Stimulated activated CD4-positive, alpha-beta T cell treated with anti-CD3 and anti-CD28 coated beads, Interleukin-4, amount 100 ng/mL, for 4 hours (primary cell): ENCODE results near the gene LRRN1.

ENCODE experiments used
- DNase-seq, 2 experiments: peaks; one replicate each; pipeline ENCODE4 v3.0.0-alpha.2; 2020

Gene LRRN1

DNA sequence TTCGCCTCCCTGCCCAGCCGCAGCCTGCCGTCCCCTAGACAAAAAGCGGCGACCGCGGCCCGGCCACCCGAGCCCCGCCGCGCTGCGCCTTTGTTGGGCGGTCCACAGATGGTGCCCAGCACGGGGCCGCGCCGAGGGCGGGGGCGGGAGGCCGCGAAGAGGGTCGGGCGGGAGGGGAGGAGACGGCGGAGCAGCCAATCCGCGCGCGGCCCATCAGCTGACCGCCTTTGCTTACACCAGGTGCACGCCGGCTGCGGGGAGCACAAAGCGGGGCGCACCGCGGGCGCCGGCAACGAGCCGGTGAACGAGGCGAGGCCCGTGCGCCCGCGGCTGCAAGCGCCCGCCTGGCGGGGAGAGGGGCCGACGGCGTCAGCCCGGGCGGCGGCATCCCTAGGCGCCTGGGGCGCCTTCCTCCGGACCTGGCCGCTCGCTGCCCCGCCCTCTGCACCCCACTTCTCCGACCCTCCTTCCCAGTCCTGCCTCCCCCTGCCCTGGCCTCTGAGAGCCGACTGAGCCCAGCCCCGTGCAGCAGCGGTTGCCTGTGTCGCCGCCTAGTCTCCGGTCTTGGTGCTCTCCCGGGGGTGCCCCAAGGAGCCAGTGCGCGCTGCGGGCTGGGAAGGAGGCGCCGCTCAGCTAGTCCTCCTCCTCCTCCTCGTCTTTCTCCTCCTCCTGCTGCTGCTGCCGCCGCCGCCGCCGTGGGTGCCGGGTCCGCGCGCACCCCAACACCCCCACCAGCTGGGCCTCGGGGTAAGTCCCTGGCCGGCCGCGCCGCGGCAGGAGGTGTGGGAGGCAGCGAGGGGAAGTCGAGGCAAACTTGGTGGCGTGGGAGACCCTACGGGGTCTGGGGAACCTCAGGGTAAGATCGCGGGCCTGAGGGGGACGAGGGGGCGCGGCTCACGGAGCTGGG lies at the start of gene LRRN1:
TSS of gene LRRN1 (plus strand) at position 259 of the 907 bp plus-strand sequence. CDS start 45,211 bp downstream, outside the sequence.
- peak; percentile 29 to 41 for DNase-seq

DNA sequence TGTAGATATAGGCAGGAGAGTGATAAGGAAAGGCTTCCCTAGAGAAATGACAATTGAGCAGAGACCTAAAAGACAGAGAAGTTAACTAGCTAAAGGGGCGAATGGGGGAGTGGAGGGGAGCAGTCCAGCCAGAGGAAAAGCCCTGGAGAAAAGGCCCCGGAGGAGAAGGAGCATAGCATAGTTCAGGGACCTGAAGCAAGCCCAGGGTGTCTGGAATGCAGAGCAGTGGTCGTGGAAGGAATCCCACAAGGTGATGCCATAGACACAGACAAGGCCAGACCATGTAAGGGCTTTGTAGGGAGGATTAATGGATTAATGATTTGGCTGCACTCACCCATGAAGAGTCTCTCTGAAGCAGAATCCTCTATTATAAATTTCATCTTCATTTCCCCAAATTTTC lies 45.8 kb upstream of the LRRN1 start:
- DNase-seq: no peak

DNA sequence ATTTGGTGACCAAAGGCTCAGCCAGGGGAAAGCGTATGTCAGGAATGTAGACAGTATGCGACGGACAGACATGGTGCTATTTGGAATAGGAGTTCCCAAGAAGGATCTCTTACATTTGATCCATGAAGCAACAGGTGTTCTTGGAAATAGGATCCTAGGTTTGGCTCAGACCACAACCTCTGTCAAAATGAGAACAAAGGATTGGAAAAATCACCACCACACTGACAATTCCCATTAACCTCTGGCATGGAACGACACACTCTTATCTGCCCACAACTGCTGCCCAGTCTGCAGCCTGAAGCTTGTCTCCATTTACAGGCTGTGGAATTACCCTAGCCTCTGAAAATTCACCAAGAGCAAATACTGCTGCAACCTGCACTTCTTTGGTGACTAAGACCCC lies 33.6 kb upstream of the LRRN1 start:
- DNase-seq: no peak

DNA sequence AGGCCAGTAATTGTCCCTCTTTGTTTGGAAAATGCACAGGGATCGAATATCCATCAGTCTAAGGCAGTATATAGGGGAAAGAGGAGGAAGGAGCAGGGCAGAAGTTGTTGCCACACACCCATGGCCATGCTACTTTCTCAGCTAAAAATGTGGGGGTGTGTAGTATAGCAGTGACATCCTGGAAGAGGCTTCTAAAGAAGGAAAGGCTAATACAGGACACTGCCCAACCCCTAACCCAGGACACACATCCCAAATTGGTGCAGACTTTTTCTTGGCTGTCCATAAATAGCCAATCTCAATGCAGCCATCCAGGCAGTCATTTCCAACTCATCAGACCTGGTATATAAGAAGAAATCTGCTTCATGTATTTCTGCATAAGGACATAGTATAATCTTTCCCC lies 33.1 kb upstream of the LRRN1 start:
- DNase-seq: no peak

DNA sequence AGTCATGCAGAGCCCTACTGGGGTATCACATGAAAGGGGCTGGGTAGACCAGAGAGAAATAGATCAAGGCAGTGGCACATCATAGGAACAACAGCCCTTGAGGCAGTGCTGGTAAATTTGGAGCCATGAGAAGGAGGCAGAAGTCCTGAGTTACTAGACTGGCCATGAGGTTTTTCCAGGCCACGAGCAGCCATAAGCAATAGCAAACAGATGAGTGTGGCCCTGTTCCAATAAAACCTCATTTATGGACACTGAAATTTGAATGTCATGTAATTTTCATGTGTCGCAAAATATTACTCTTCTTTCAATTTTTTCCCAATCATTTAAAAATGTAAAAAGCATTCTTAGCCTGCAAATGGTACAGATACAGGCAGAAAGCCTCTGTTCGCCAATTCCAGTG lies 28.1 kb upstream of the LRRN1 start:
- no peak for DNase-seq

DNA sequence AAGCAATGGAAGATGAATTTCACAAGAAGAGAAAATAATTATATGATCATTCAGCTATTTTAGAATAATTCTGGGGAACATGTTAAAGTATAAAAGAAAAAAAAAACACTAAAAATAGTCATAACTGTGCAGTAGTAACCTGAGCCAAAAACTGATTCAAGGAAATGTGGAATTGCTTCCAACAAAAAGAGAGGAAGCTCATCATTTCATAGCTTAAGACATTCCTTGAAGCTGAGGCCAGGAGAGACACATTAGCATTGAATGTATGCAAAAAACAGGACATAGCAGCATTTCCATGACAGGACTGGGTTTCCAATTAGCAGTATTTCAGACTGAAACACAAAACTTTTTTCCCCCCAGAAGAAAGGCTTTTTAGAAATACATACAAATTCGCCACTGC lies 27.7 kb upstream of the LRRN1 start:
- no peak for DNase-seq

DNA sequence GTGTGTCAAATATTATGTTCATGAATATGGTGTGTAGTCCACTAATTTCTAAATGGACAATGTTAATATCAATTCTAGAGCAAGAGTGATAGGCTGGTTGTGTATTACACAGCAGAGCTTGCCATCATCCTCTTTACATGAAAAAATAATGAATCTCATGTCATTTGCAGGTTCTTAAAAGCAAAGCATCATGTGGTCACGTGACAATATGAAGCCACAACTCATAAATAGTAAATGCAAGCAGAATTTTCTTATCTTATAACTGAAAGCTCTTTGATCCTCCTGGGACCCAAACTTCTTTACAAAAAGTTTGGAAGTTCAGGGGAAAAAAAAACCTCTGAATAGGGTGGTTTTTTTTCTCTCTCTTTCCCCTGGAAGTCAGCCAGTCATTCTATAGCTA lies 26.9 kb upstream of the LRRN1 start:
- DNase-seq: no peak

DNA sequence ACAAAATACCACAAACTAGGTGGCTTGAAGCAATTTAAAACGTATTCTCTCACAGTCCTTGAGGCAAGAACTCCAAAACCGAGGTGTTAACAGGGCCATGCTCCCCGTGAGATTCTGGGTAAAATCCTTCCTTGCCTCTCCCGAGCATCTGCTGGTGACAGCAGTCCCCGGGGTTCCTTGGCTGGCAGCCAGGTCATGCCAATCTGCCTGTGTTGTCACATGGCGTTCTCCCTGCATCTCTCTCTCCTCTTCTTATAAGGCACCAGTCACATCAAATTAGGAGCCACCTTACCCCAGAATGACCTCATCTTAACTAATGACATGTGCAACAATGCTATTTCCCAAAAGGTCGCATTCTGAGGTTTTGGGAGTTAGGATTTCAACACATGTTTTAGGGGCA lies 26.3 kb upstream of the LRRN1 start:
- DNase-seq: no peak

DNA sequence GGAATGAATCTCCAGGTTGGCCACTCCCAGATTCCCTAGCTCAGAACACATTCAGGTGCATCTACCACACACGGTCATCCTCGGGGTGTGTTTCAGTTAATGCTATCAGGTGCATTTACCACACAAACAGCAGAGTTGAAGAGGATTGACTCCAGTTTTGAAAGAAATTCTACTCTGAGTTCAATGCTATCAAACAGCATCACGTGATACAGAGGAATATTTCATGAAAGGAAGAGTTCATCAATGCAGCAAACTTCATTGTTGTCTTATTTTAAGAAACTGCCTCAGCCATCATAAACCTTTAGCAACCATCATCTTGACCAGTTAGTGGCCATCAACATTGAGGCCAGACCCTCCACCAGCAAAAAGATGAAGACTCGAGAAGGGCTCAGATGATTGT lies 22.6 kb upstream of the LRRN1 start:
- DNase-seq: no peak

DNA sequence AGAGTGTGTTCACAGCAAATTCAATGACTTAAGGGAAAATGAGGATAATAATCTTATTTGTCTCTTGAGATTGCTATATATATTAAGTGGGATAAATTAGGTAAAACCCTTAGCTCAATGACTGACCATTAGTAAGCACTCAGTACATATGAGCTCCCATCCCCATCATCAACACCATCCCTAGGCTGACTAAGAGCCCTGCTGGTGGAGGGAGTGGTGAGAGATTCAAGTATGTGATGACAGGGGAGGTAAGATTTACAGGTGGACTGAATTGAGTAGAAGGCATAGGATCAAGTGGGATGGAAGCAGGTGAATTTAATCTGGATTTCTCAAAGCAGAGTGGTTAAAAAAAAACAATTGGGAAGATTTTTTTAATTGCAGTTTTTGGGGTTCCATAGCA lies 21.0 kb upstream of the LRRN1 start:
- no peak for DNase-seq

DNA sequence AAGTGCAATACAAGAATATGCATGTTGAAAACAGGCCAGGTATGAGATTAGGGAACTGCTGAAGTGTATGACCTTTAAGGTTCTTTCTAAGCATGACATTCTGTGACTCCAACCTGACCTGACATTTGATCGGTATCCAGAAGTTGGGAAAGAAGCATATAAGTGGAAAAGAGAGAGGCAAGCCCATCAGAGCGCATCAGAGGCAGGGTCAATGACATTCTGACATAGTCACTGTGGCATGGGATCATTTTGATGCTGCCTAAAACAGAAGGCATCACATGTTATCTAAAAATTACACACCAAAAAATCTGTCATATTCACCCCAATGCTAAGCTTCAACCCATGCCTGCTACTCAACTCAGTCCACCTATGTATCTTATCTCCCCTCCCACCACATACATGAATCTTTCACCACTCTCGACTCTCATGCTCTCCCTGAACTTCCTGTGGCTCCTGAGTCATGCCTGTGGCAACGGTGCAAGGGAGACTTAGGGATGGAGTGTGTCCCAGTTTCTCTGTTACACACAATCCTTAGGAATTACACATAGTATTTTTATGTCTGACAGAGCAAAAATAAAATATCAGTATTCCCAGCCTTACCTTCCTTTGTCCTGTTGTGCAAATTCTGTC lies 20.5 kb upstream of the LRRN1 start:
- no peak for DNase-seq

DNA sequence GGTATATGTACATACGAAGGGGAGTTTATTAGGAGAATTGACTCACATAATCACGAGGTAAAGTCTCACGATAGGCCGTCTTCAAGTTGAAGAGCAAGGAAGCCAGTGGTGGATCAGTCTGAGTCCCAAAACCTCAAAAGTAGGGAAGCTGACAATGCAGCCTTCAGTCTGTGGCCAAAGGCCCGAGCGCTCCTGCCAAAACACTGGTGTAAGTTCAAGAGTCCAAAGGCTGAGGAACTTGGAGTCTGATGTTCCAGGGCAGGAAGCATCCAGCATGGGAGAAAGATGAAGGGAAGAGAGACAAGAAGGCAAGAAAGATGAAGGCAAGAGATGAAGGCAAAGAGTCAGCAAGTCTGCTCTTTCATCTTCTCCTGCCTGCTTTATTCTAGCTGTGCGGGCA lies 16.8 kb upstream of the LRRN1 start:
- no peak for DNase-seq

DNA sequence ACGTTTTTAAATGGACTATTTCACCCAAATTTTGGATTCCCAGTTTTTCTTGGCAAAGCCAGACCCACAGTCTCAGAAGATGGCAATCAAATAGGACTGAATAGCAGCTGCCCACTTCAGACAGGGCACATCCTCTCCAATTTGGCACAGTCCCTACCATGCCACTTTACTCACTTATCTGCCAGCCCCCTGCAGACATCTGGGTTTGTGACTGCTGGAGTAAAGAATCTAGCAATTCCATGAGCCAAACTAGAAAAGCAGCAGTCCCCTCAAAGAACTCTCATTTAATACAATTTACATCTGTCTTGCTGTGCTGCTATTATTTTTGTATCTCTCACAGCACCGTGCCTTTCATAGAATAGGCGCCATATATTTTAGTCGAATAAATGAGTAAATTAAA lies 16.0 kb upstream of the LRRN1 start:
- no peak for DNase-seq

DNA sequence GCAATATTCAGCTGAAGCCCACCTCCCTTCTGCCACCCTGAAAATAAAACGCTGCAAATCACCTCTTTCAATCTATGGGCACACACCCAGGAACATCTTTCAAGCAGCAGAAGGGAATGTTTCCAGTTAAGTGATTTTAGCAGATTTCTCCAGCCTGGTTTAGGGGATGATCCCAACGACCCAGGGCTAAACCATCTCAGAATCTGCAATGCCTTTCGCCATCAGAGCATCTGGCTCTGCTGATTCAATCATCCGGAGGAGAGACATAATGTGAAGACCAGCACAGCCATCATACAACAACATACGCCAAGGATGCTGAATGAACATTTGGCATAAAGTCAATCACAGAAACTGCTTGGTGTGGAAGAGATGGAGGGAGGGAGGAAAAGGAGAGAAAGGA lies 15.5 kb upstream of the LRRN1 start:
- no peak for DNase-seq

DNA sequence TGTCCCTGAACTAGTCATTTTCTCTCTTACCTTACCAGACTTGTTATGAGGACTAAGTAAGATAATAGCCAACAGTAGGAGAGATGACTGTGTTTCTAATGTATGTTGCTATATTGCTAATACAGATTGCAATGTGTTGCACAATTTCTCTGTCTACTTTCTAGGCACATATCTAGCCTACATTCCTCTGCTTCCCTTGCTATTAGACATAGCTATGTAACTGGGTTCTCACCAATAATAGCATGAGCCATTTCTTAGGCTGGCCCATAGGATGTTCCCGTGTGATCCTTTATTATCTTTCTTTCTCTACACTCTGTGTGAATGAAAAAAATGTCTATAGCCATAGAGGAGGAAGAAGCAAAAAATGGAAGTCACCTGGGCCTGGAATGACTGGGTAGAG lies 6.8 kb upstream of the LRRN1 start:
- no peak for DNase-seq

DNA sequence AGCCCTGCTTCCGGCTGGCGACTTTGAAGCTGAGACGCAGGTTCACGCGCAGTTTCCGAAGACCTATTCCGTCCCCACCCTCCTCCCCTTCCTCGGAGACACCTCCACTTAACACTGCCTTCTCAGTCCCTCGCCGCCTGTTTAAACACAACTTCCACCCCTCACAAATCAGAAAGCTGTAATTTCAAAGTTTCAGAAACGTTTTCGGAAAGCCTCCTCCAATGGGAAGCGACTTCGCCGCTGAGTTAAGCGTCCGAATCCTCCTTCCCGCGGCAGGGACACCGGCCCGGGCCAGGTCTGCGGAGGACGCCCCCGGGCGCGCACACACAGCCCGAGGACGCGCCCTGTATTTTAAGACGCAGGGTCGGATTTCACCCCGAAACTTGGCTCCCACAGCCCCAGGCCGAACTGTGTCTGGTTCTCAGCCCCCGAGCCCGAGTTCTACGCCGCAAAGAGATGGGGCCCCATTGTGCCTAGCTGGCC lies 559 bp upstream of the LRRN1 start:
- DNase-seq: peak in 1 of 2 experiments; percentile 11

DNA sequence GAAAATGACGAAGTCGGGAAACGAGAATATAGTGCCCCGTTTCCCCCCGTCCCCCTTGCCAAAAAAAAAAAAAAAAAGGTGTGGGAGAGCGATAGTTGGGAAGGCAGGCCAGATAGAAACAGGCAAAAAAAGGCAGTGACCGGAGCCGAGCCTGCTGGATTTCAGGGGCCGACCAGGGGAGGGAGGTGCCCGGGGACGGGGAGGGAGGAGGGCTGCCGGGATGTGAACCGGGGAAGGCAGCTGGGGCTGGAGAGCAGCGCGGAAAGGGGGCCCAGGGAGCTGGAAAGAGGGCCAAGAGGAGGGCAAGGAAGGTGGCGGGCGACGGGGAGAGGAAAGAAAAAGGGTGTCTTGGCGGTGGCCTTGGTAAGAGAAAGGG lies 837 bp downstream of the LRRN1 start:
- DNase-seq: no peak

DNA sequence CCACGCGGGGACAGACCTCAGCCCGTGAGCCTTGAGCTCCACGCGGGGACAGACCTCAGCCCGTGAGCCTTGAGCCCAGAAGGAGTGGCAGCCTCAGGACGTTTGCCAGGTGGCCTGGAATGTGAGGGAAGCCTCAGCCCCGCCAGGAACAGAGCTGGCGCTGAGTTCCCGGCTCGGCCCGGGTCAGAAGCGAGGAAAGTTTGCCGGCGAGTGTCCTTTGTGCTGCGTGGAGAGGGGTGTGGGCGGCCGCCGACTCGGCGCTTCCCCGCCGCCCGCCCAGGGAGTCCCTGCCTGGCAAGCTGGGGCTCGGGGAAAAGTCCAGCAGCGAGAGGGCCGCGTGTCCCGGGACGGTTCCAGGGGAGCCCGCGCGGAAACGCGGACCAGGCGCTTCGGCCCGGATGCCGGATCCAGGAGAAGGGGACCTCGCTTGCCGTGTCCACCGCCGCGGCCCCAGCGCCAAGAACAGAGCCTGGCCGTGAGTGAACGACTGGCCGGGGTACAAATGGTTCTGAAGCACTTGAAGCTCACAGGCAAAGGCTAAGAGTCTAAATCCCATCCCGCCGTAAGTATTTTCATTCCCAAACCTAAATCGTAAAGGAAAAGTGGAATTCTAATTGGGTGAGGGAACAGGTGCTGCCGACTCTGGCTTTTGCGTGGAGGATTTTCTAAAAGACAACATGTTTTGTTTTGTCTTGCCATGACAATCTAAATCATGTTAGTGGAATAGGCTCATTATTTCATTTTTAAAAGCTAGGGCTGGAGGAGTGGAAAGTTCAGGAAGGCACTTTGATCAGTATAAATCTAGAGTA lies 1.7 kb downstream of the LRRN1 start:
- no peak for DNase-seq

DNA sequence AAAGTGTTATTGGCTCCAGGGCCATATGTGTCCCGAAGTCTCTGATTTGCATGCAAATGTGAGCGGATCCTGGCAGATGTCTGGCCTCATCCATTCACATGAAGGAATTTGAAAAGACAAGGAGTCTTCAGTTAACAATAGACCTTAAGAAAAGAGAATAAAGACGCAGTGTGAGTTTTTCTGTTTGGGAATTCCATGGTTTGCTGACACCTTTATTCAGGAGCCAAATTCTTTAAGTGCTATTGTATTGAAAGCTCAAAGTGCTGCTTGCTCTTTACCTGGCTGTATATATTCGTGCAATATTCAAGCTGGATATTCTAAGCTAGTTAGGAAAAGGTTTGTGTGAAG lies 2.2 kb downstream of the LRRN1 start:
- DNase-seq: no peak

DNA sequence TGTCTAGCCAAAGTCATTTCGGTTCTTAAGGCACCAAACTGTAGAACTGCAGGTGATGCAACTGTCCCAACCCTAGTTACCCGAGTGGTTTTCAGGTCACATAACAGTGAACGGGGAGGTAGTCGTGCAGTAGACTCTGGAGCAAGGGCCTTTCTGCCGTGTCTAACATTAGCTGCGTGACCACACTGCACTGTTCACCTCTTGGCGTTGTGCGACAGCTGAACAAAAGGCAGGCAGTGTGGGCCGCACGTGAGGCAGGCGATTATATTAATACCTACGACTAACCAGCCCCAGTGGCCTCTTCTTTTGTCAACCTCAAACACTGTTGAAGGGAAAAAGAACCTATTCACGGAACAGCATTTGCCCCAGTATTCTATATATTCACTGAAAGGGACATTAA lies 2.8 kb downstream of the LRRN1 start:
- DNase-seq: no peak

DNA sequence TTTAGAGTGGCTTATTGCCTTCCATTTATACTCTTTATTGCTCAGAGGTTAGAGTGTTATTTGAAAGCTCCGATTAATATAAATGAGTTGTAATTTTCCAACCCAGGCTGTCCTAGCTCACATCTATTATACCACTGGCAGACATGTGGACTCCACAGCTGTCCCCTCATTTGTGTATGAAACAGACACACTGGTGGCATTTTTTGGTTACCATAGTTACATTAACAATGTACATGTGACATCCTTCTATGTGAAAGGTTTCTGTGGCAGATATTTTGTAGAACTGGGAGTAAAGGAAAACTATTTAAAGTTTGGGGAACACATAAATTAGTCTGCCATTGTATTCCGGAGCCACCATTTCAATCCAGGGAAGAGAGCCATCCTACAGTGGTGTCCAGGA lies 5.3 kb downstream of the LRRN1 start:
- no peak for DNase-seq

DNA sequence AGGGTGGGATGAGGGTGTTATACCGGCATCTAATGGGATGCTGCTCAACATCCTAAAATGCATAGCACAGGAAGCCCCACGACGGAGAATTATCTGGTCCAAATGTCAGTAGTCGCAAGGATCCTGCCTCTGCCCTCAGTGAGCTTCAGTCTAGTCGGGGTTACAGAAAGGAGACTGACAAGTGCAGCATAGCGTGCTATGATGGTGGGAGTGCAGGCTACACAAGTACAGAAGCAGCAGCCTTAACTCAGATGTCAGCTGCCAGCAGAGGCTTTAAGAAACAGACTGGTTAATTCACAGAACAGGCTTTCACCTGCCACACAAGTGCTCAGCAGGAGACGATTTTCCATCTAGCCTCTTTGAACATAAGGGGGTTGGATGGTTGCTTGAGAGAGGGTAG lies 6.9 kb downstream of the LRRN1 start:
- no peak for DNase-seq

DNA sequence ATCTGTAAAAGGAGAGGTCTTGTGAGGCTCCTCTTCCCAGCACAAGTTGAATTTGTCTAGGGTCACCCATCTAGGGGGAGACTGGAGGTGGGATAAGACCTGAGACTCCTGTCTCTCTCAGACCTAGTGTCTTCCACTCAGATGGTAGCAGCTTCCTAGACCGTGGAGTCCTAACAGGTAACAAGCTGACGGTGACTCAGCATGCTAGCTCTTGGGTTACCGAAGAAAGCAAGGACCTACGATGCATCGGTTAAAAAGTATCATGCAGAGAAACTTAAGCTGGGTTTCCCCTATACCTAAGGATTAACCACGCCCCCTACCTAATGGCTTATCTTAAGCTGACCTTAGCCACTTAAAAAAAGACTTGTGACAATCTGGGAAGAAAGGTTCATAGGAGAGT lies 7.6 kb downstream of the LRRN1 start:
- DNase-seq: no peak

DNA sequence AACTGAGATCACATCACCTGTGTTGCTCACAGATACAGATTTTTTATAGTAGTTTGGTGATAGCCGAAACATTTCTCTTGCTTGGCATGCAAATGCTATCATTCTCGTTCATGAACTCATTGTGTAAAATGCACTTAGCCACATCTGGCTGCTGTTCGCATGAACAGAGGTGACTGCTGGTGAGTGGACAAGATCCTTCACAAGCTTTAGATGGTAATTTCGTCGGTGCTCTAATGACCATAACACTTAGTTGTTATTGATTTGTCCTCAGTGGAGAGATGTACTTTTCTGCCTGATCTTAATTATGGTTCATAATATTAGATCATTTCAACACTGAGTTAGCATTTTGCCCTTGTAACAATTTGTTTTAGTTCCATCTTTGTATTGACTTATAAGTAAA lies 13.8 kb downstream of the LRRN1 start:
- no peak for DNase-seq
